ENCODE measurements around the gene FRS3.

DNA sequence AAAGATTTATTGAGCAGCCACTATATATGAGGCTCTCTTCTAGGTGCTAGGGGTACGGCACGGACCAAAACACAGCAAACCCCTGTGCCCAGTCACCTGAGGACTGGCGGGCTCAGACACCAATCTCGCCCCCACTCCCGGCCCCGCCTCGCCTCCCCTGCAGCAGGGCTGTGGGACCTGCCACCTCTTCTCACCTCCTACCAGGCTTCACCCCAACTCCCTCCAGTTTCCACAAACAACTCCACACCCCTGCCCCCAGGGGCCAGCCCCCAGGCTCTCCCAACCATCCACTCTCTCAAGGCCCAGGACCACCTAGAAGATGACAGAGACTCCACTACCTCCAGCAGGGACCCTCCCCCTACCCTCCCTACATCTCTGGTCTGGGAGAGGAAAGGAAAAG is 50.7 kb downstream of the FRS3 start:
- TF ChIP-seq CTCF (conservative IDR thresholded peaks at IDR 0.05; ENCODE audit: low read depth, low read length) = no peak
- no peak for TF ChIP-seq EZH2phosphoT487 (IDR thresholded peaks at IDR 0.05; ENCODE audit: borderline replicate concordance, low read length)

Data from PC-3 (cell line).